HL-60 (cell line): ENCODE results near the gene PRDX4.
A peak's percentile ranks its signal among the peaks of the same experiment; 100 is the strongest.
"Not testable (repeated sequence)": the region's sequence is repeated elsewhere in the genome, so short reads cannot be mapped to it uniquely, and the experiment has no call there.

Experiments used
- DNase-seq, 2 experiments: peaks; one replicate each; pipeline ENCODE4 v3.0.0-alpha.2; 2010 to 2020; ENCODE audit warnings: low read depth in 1 of 2, low spot score in 1 of 2
- H3K27ac ChIP-seq: fragments of 250-450 bp; sonication (Bioruptor Pico); replicated peaks from 2 replicates; pipeline ENCODE4 v1.5.1; 2020; ENCODE audit warnings: mild to moderate bottlenecking, moderate library complexity
- H3K27me3 ChIP-seq: fragments of 250-450 bp; sonication (Bioruptor Pico); 2 replicates; pipeline ENCODE4 v1.5.1; 2021; ENCODE audit warnings: mild to moderate bottlenecking, moderate library complexity; ENCODE audit not compliant: insufficient read depth, poor library complexity, severe bottlenecking
- H3K4me3 ChIP-seq: replicated peaks from 2 replicates; pipeline ENCODE4 v1.5.1; 2011; ENCODE audit warnings: mild to moderate bottlenecking, control low read depth, low read length; ENCODE audit not compliant: insufficient read depth
- CTCF ChIP-seq: IDR thresholded peaks from one replicate; pipeline ENCODE4 v1.5.1; 2011; ENCODE audit warnings: low read length, control low read depth, inconsistent platforms; ENCODE audit not compliant: insufficient read depth
- GABPA ChIP-seq: IDR thresholded peaks from 2 replicates; pipeline ENCODE4 v1.6.1; 2012; ENCODE audit warnings: low read depth
- POLR2AphosphoS5 ChIP-seq: IDR thresholded peaks from 2 replicates; pipeline ENCODE4 v1.6.1; 2012; ENCODE audit warnings: low read depth
- REST ChIP-seq: IDR thresholded peaks from 2 replicates; pipeline ENCODE4 v1.6.1; 2012; ENCODE audit warnings: low read depth; ENCODE audit not compliant: insufficient replicate concordance
- SPI1 ChIP-seq: IDR thresholded peaks from 2 replicates; pipeline ENCODE4 v1.6.1; 2012; ENCODE audit warnings: low read depth, mild to moderate bottlenecking, borderline replicate concordance

The PRDX4 gene

GRCh38 chrX:23660083-23660765 lies 7.1 kb upstream of the PRDX4 start:
- H3K27me3 ChIP-seq, H3K27ac ChIP-seq, H3K4me3 ChIP-seq, DNase-seq: not testable (repeated sequence)
- peak; percentile 65 for TF ChIP-seq SPI1

GRCh38 chrX:23660766-23661132 lies 6.5 kb upstream of the PRDX4 start:
- Histone ChIP-seq H3K4me3 (no peak overlapping the region), H3K27ac (no peak overlapping the region), H3K27me3 (no peaks in the 10 kb centered on the region)
- no peak for DNase-seq
- no peak for TF ChIP-seq REST
- no peak for TF ChIP-seq GABPA
- TF ChIP-seq POLR2AphosphoS5 = no peak
- TF ChIP-seq SPI1 = no peak

GRCh38 chrX:23661671-23662070 lies 5.6 kb upstream of the PRDX4 start:
- no peak overlapping the region for H3K4me3 ChIP-seq
- no peak overlapping the region for H3K27ac ChIP-seq
- DNase-seq = no peak
- no peak for TF ChIP-seq REST
- no peak for TF ChIP-seq CTCF
- no peak for TF ChIP-seq GABPA
- no peak for TF ChIP-seq POLR2AphosphoS5
- TF ChIP-seq SPI1 = no peak
- H3K27me3 ChIP-seq = no peaks in the 10 kb centered on the region

- TF ChIP-seq CTCF (no peak), GABPA (no peak), SPI1 (no peak), POLR2AphosphoS5 (no peak), REST (no peak)
- DNase-seq = no peak
- Histone ChIP-seq H3K27ac (no peak overlapping the region), H3K4me3 (no peak overlapping the region), H3K27me3 (no peaks in the 10 kb centered on the region)
Observed at GRCh38 chrX:23662187-23662586, 5.1 kb upstream of the PRDX4 start.
